Left lung (tissue), 10 donors: ENCODE measurements around the gene SLC40A1. TPM values are rescaled to one million over a fixed set of nuclear protein-coding genes. Genes with fewer than 3 reads are reported as not detected.

ENCODE experiments used
- ATAC-seq: fragments of 200-7000 bp; cut with Tn5 transposase; one replicate; pipeline ENCODE4 v1.9.1; 2020; ENCODE audit warnings: moderate library complexity
- DNase-seq, 4 donors: peaks; one replicate each; pipeline ENCODE4 v3.0.0-alpha.2; 2013 to 2020
- H3K27ac ChIP-seq, 2 donors: fragments of 200-600 bp; sonication (generic) in 1 of 2; one replicate each; pipeline versions ENCODE4 v1.5.0 to v1.8.0; 2020 to 2021
- H3K27me3 ChIP-seq, 2 donors: fragments of 200-600 bp; sonication (generic) in 1 of 2; one replicate each; pipeline versions ENCODE4 v1.5.0 to v1.8.0; 2020 to 2021
- H3K36me3 ChIP-seq, 2 donors: fragments of 200-600 bp; sonication (generic) in 1 of 2; one replicate each; pipeline versions ENCODE4 v1.5.0 to v1.8.0; 2020 to 2021
- H3K4me1 ChIP-seq, 2 donors: fragments of 200-600 bp; one replicate each; pipeline ENCODE4 v1.8.0; 2021
- H3K4me3 ChIP-seq, 2 donors: fragments of 200-600 bp; sonication (generic) in 1 of 2; one replicate each; pipeline versions ENCODE4 v1.5.0 to v1.8.0; 2020 to 2021; ENCODE audit warnings: mild to moderate bottlenecking in 1 of 2
- H3K9me3 ChIP-seq, 2 donors: fragments of 200-600 bp; sonication (generic) in 1 of 2; one replicate each; pipeline versions ENCODE4 v1.5.0 to v1.8.0; 2020 to 2021
- CTCF ChIP-seq, 2 donors: fragments of 200-600 bp; sonication (generic) in 1 of 2; IDR thresholded peaks; one replicate each; pipeline versions ENCODE4 v1.5.0 to v1.8.0; 2021; ENCODE audit warnings: antibody characterized with exemption in 2 of 2
- intact Hi-C, 2 donors: fragments of 100-400 bp; cut with DNase I; formaldehyde crosslinking; loops; one replicate each; pipeline versions ENCODE4 v1.11.2 to v1.14.2; 2022
- polyA plus RNA-seq, 6 donors: library from polyadenylated mRNA; unstranded; fragments of 120-200 nt; gene quantifications; one replicate each; pipeline ENCODE4 v1.2.1, GENCODE V29; 2013; ENCODE audit not compliant: insufficient read length in 6 of 6
- total RNA-seq, 2 donors: library from RNA; stranded (reverse); fragmentation: NEBNext Ultra II Directional; extraction: Animal tissue kit (Norgen Biotek cat#: 25700); gene quantifications; one replicate each; pipeline ENCODE4 v1.2.1, GENCODE V29; 2021
- donor health status: DM: no; HTN: yes; CAD: no.
- donor health status: DM: no; HTN: no; CAD: no.

SLC40A1 gene
- total and polyA plus RNA-seq, 8 donors, result 104 to 242 (median 212) TPM

GRCh38 chr2:189618197-189618596, 37.6 kb upstream of the SLC40A1 start:
- no peak for ATAC-seq
- H3K36me3 ChIP-seq, result no peaks in the 10 kb centered on the region
- no peaks in the 10 kb centered on the region for H3K9me3 ChIP-seq
- no peak for DNase-seq
- H3K27me3 ChIP-seq, result no peaks in the 10 kb centered on the region
- intact Hi-C loops, result no loop called here
- no peak overlapping the region for H3K4me3 ChIP-seq
- TF ChIP-seq CTCF (IDR thresholded peaks at IDR 0.05), result no peak
- peaks cover 8 to 9% of the 10 kb centered on the region in 2 donors for H3K4me1 ChIP-seq
- H3K27ac ChIP-seq, result no peak overlapping the region

- Histone ChIP-seq H3K27me3 (no peaks in the 10 kb centered on the region), H3K27ac (no peak overlapping the region), H3K4me1 (peaks cover 13 to 24% of the 10 kb centered on the region in 2 donors), H3K9me3 (no peaks in the 10 kb centered on the region), H3K4me3 (no peak overlapping the region), H3K36me3 (no peaks in the 10 kb centered on the region)
- no peak for DNase-seq
- TF ChIP-seq CTCF (IDR thresholded peaks at IDR 0.05), result no peak
- intact Hi-C loops, result no loop called here
- ATAC-seq, result no peak
Measured at GRCh38 chr2:189614585-189614984, 34.0 kb upstream of the SLC40A1 start.

- Histone ChIP-seq H3K36me3 (no peaks in the 10 kb centered on the region), H3K9me3 (no peaks in the 10 kb centered on the region), H3K4me1 (peaks cover 13 to 26% of the 10 kb centered on the region in 2 donors), H3K27ac (peak overlapping the region; percentile 71 to 75), H3K4me3 (peak overlapping the region in 1 of 2 donors; percentile 7), H3K27me3 (no peaks in the 10 kb centered on the region)
- TF ChIP-seq CTCF (IDR thresholded peaks at IDR 0.05), result no peak
- intact Hi-C loops, result no loop called here
- ATAC-seq, result peak; percentile 67
- DNase-seq, result no peak
Measured at GRCh38 chr2:189613650-189614420, 33.2 kb upstream of the SLC40A1 start.

- H3K27ac ChIP-seq, result peak overlapping the region; percentile 71 to 75
- H3K4me3 ChIP-seq, result peak overlapping the region; percentile 2 to 7
- ATAC-seq, result peak; percentile 86
Measured at GRCh38 chr2:189613077-189613636, 32.6 kb upstream of the SLC40A1 start.

More at GRCh38 chr2:189613077-189613636, 32.6 kb upstream of the SLC40A1 start:
- Histone ChIP-seq H3K36me3 (no peaks in the 10 kb centered on the region), H3K4me1 (peaks cover 13 to 26% of the 10 kb centered on the region in 2 donors), H3K27me3 (no peaks in the 10 kb centered on the region), H3K9me3 (no peaks in the 10 kb centered on the region)
- no peak for TF ChIP-seq CTCF (IDR thresholded peaks at IDR 0.05)
- peak in 2 of 4 donors; percentile 56 to 75 for DNase-seq
- intact Hi-C loops, result no loop called here
